GM12891 (cell line): ENCODE results near the gene DNAH3.
"Not testable (repeated sequence)": the region's sequence is repeated elsewhere in the genome, so short reads cannot be mapped to it uniquely, and the experiment has no call there.

Source experiments
- DNase-seq: peaks from one replicate; pipeline ENCODE4 v3.0.0; 2011; ENCODE audit warnings: low spot score; ENCODE audit not compliant: insufficient read length
- FAIRE-seq: peaks from 2 replicates; lab custom pipeline; 2011; peaks lifted over from hg19 to GRCh38; lab: Jason Lieb, UNC
- PAX5 ChIP-seq: IDR thresholded peaks from 2 replicates; pipeline ENCODE4 v1.6.1; 2011; ENCODE audit warnings: low read length, moderate library complexity, mild to moderate bottlenecking; ENCODE audit not compliant: insufficient read depth, severe bottlenecking
- POLR2A ChIP-seq: IDR thresholded peaks from 2 replicates; pipeline ENCODE4 v1.6.1; 2011; ENCODE audit warnings: low read depth, low read length, control low read depth
- POLR2AphosphoS5 ChIP-seq: IDR thresholded peaks from 2 replicates; pipeline ENCODE4 v1.6.1; 2011; ENCODE audit warnings: low read depth, low read length, control low read depth
- POU2F2 ChIP-seq: IDR thresholded peaks from 2 replicates; pipeline ENCODE4 v1.6.1; 2011; ENCODE audit warnings: low read depth, mild to moderate bottlenecking, control low read depth, low read length, moderate library complexity
- SPI1 ChIP-seq: IDR thresholded peaks from 2 replicates; pipeline ENCODE4 v1.6.1; 2011; ENCODE audit warnings: low read depth, low read length, control low read depth
- TAF1 ChIP-seq: IDR thresholded peaks from 2 replicates; pipeline ENCODE4 v1.6.1; 2011; ENCODE audit warnings: low read depth, low read length, control low read depth

The DNAH3 gene

DNA sequence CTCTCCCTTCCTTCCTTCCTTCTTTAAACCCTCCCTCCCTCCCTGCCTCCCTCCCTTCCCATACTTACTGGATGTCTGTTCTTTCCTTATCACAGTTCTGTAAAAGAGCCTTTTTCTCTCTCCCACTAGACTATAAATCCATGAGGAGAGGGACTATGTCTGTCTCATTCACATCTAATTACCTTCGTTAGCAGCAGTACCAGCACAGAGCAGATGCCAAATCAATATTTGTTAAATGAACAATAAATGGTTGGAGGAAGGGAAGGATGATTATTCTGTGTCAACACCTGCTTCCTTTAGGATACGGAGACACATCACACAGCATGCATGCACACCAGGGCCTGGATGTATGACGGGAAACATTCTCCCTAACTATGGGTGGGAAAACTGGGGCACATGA, 94.2 kb downstream of the DNAH3 start:
- TF ChIP-seq POLR2AphosphoS5 (no peak), SPI1 (no peak), PAX5 (no peak), POLR2A (no peak), TAF1 (no peak), POU2F2 (no peak)
- FAIRE-seq (no peak), DNase-seq (no peak)

DNA sequence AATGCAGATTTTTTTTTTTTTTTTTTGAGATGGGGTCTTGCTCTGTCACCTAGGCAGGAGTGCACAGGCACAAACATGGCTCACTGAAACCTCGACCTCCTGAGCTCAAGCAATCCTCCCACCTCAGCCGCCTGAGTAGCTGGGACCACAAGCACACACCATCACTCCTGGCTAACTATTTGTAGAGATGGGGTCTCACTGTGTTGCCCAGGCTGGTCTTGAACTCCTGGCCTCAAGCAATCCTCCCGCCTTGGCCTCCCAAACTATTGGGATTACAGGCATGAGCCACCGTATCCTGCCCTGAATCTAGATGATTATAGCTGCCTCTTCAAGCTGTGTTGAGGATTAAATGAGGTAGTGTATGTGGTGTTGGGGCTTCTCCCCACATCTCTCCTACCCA, 94.9 kb downstream of the DNAH3 start:
- DNase-seq, FAIRE-seq: not testable (repeated sequence)

DNA sequence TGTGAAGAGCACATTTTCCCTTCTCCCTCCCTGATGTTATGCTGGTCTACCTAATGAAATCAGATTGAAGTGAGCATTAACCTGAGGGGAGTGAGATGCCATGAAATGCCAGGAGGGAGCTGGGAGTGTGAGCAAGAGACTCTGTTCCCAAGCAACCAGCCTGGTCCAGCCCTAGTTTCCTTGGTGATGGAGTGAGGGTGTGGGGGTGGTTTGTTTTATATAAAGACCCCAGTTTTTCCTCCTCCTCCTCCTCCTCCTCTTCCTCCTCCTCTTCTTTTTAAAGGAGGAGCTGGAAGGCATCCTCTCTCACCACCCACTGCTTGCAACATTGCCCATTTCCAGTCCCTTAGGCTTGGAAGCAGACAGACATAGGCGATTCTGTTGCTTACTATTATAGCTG, 97.1 kb downstream of the DNAH3 start:
- DNase-seq, result no peak
- FAIRE-seq, result no peak
- no peak for TF ChIP-seq TAF1

DNA sequence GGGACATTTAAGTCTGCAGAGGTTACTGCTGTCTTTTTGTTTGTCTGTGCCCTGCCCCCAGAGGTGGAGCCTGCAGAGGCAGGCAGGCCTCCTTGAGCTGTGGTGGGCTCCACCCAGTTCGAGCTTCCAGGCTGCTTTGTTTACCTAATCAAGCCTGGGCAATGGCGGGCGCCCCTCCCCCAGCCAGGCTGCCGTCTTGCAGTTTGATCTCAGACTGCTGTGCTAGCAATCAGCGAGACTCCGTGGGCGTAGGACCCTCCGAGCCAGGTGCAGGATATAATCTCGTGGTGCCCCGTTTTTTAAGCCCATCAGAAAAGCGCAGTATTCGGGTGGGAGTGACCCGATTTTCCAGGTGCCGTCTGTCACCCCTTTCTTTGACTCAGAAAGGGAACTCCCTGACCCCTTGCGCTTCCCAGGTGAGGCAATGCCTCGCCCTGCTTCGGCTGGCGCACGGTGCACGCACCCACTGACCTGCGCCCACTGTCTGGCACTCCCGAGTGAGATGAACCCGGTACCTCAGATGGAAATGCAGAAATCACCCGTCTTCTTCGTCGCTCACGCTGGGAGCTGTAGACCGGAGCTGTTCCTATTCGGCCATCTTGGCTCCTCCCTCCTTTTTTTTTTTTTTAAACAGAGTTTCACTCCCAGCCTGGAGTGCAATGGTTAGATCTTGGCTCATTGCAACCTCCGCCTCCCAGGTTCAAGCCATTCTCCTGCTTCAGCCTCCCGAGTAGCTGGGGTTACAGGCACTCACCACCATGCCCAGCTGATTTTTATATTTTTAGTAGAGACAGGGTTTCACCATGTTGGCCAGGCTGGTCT, 102.3 kb downstream of the DNAH3 start:
- FAIRE-seq, result not testable (repeated sequence)

DNA sequence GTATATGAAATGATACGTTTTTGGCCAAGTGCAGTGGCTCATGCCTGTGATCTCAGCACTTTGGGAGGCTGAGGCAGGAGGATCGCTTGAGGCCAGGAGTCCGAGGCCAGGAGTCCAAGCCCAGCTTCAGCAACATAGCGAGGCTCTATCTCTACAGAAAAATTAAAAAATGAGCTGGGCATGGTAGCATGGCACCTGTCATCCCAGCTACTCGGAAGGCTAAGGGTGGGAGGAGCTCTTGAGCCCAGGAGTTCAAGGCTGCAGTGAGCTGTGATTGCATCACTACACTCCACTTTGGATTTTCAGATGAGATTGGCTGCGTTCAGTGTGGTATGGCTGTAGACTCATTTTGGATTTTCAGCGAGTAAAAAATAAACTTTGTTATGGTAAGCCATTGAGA, 112.4 kb downstream of the DNAH3 start:
- TF ChIP-seq SPI1, result no peak
- TF ChIP-seq TAF1, result no peak
- TF ChIP-seq POU2F2, result no peak
- no peak for TF ChIP-seq POLR2AphosphoS5
- TF ChIP-seq PAX5, result no peak
- FAIRE-seq (no peak), DNase-seq (no peak)

More for the DNA sequence above, 102.3 kb downstream of the DNAH3 start:
- DNase-seq, result not testable (repeated sequence)

DNA sequence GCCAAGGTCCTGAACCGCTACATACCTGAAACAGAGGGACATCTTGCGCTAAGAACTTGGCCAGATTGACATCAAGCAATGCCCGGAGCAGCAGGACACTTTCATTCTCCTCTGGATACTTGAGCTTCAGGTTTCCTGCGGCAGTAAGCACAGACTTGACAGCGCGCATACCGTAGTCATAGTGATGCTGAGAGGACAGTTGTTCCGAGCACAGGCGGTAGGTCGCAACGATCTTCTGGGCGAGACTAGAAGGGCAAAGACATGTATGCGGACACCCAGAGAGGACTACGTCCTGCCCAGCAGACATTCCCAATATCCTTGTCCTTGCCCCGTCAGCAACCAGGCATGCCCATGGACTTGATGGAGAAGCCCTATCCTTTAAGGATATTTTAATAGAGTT, 112.9 kb downstream of the DNAH3 start:
- FAIRE-seq (no peak), DNase-seq (no peak)
- no peak for TF ChIP-seq POLR2AphosphoS5
- TF ChIP-seq SPI1, result no peak
- TF ChIP-seq TAF1, result no peak
- TF ChIP-seq PAX5, result no peak
- no peak for TF ChIP-seq POU2F2
- TF ChIP-seq POLR2A, result no peak

DNA sequence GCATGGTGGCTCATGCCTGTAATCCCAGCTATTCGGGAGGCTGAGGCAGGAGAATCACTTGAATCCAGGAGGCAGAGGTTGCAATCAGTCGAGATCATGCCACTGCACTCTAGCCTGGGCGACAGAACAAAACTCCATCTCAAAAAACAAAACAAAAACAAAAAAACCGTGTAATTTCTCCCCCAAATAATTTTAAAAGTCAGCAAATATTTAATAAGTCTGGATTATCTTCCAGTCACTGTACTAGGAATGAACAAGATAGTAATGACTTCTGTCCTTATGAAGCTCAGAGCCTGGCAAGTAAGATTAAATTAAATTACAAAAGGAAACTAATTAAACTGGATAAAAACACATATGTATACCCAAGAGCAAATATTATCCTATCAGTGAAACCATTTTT, 113.5 kb downstream of the DNAH3 start:
- FAIRE-seq (no peak), DNase-seq (no peak)
- TF ChIP-seq SPI1 (no peak), POU2F2 (no peak), TAF1 (no peak), PAX5 (no peak), POLR2A (no peak), POLR2AphosphoS5 (no peak)

DNA sequence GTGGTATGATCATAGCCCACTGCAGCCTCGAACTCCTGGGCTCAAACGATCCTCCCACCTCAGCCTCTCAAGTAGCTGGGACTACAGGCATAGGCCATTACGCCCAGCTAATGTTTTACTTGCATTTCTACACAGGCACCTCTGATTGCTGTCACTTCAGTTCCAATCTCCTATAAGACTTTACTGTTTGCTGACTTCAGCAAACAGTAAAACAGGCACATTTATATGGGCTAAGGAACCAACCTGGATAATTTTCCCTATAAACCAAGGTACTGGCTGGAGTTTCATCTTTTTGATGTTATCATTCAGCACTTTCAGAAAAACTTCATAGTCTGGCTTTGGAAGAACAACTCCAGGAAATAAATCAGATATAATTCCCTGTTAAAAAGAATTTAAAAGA, 114.2 kb downstream of the DNAH3 start:
- DNase-seq, result no peak
- no peak for FAIRE-seq
- TF ChIP-seq POLR2AphosphoS5 (no peak), SPI1 (no peak), POU2F2 (no peak), TAF1 (no peak), POLR2A (no peak), PAX5 (no peak)

DNA sequence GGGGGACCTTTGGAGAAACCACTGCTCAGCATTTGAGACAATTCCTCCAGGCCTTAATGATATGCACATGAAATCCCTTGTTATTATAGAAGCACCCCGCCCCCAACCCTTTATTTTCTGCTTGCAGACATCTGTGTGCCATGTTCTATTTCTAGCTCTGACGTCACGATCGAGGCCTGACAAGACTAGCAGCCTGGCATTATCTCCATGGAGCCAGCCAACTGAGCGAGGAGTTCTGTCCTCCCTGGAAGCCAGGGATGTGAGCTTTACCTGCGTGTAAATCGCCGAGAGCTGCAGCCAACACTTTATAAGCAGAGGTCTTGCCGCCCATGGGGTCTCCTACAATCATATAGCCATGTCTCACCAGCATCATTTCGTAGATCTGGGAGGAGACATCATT, 116.9 kb downstream of the DNAH3 start:
- TF ChIP-seq POLR2AphosphoS5 (no peak), PAX5 (no peak), SPI1 (no peak), POU2F2 (no peak), POLR2A (no peak), TAF1 (no peak)
- FAIRE-seq (peak; percentile 20), DNase-seq (no peak)

DNA sequence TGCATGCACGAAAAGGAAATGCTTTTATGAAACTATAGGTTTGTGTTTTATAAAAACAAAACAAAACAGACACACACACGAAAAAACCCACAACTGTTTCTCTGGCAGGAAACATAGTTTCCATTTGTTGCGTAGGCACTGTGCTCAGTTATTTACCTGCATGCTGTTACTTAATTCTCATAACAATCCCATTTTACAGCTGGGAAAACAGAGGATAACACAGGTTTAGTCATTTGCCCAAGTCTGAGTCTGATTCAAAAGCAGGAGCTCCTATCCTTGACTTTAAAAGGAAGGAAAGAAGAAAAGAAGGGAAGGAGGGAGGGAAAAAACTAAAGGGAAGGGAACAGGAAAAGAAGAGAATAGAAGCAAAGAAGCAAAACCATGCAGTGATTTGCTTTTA, 117.4 kb downstream of the DNAH3 start:
- DNase-seq, result no peak
- FAIRE-seq, result no peak
- TF ChIP-seq POLR2AphosphoS5 (no peak), TAF1 (no peak), SPI1 (no peak), POLR2A (no peak), POU2F2 (no peak), PAX5 (no peak)

DNA sequence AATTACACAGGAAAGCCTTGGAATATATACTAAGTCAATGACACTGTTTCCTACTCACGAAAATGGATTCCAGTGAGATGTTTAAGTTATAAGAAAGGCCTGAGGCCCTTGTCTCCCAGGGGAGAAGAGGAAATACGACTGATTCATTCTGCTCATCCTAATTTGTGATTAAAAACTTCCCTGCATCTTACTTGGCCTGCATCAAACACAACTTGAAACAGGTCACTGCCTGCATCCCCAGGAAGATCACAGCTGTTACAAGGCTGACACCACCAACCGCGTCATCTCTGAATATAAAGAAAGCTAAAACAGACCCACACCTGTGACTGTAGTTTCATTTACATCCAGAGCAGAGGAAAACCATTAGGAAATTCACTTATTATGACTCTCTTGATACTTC, 121.9 kb downstream of the DNAH3 start:
- no peak for FAIRE-seq
- TF ChIP-seq TAF1 (no peak), PAX5 (no peak), POLR2AphosphoS5 (no peak)
- DNase-seq, result no peak
